A549 (cell line): ENCODE results near the gene MYOG. TPM values are rescaled to one million over a fixed set of nuclear protein-coding genes. Genes with fewer than 3 reads are reported as not detected.

Experiments
- ATAC-seq, 2 experiments: fragments of 200-7000 bp in 1 of 2; fragments of >200 bp in 1 of 2; cut with Nextera tagmentation in 1 of 2; cut with Tn5 transposase in 1 of 2; 3 replicates each; pipeline versions ENCODE4 v1.8.0 to v1.9.1; 2018 to 2020; ENCODE audit warnings: mild to moderate bottlenecking in 1 of 2, moderate library complexity in 1 of 2
- CTCF ChIA-PET: fragments of 300-600 bp; sonication (Branson Sonifier 250); formaldehyde crosslinking; extraction: SDS; loops from one replicate; lab custom pipeline; 2021; ENCODE audit warnings: antibody characterized with exemption, inconsistent platforms; lab: Yijun Ruan, JAX
- POLR2A ChIA-PET: fragments of 350-600 bp; formaldehyde crosslinking; extraction: SDS; loops from one replicate; lab custom pipeline; 2021; ENCODE audit warnings: antibody characterized with exemption, inconsistent platforms; lab: Yijun Ruan, JAX
- DNase-seq, 2 experiments: peaks; one replicate each; pipeline versions ENCODE4 v3.0.0 to v3.0.0-alpha.2; 2011 to 2016; ENCODE audit warnings: low read depth in 1 of 2, low spot score in 1 of 2
- FAIRE-seq: peaks from 2 replicates; lab custom pipeline; 2011; peaks lifted over from hg19 to GRCh38; lab: Jason Lieb, UNC
- H3K27ac ChIP-seq, 2 experiments: fragments of >200 bp; sonication (Bioruptor Twin); formaldehyde crosslinking; 3 replicates each; pipeline ENCODE4 v1.5.1; 2016 to 2017
- H3K4me1 ChIP-seq: fragments of >200 bp; sonication (Bioruptor Twin); formaldehyde crosslinking; 3 replicates; pipeline ENCODE4 v1.6.1; 2016
- H3K4me2 ChIP-seq: fragments of >200 bp; sonication (Bioruptor Twin); formaldehyde crosslinking; 3 replicates; pipeline ENCODE4 v1.6.1; 2016
- H3K4me3 ChIP-seq: fragments of >200 bp; sonication (Bioruptor Twin); formaldehyde crosslinking; 3 replicates; pipeline ENCODE4 v1.5.1; 2016
- H3K9me3 ChIP-seq: fragments of >200 bp; sonication (Bioruptor Twin); formaldehyde crosslinking; 3 replicates; pipeline ENCODE4 v1.6.1; 2016
- ATOH8 ChIP-seq: fragments of 250-450 bp; sonication (Bioruptor Pico); IDR thresholded peaks from 2 replicates; pipeline ENCODE4 v1.5.0; 2020; ENCODE audit warnings: low read depth, mild to moderate bottlenecking, moderate library complexity
- CEBPB ChIP-seq, 2 experiments: fragments of >200 bp in 1 of 2; sonication (Bioruptor Twin) in 1 of 2; formaldehyde crosslinking in 1 of 2; IDR thresholded peaks; 2 replicates each; pipeline ENCODE4 v1.6.1; 2012 to 2016
- CHD2 ChIP-seq: fragments of 150-350 bp; IDR thresholded peaks from 2 replicates; pipeline ENCODE4 v1.6.1; 2014; ENCODE audit warnings: low read length; ENCODE audit not compliant: partially characterized antibody
- CHD4 ChIP-seq: fragments of 200-600 bp; sonication (generic); IDR thresholded peaks from 2 replicates; pipeline ENCODE4 v1.6.1; 2016; ENCODE audit warnings: antibody characterized with exemption, mild to moderate bottlenecking, borderline replicate concordance
- ELK1 ChIP-seq: fragments of 150-350 bp; IDR thresholded peaks from 2 replicates; pipeline ENCODE4 v1.6.1; 2014; ENCODE audit warnings: low read depth, mild to moderate bottlenecking, low read length
- EP300 ChIP-seq, 2 experiments: fragments of >200 bp; sonication (Bioruptor Twin); formaldehyde crosslinking; IDR thresholded peaks; 2 replicates in 1 of 2; 3 replicates in 1 of 2; pipeline ENCODE4 v1.6.1; 2016 to 2017
- HDAC2 ChIP-seq: fragments of 200-600 bp; sonication (generic); IDR thresholded peaks from 2 replicates; pipeline ENCODE4 v1.6.1; 2016
- HEYL ChIP-seq: fragments of 250-450 bp; sonication (Bioruptor Pico); IDR thresholded peaks from 2 replicates; pipeline ENCODE4 v1.8.0; 2021; ENCODE audit warnings: mild to moderate bottlenecking, moderate library complexity
- HOXA7 ChIP-seq: fragments of 250-450 bp; sonication (Bioruptor Pico); IDR thresholded peaks from 2 replicates; pipeline ENCODE4 v1.5.0; 2020; ENCODE audit warnings: mild to moderate bottlenecking, moderate library complexity
- HOXB5 ChIP-seq: fragments of 250-450 bp; sonication (Bioruptor Pico); IDR thresholded peaks from 2 replicates; pipeline ENCODE4 v1.5.0; 2020; ENCODE audit warnings: mild to moderate bottlenecking, moderate library complexity
- KDM1A ChIP-seq: fragments of 200-600 bp; sonication (generic); IDR thresholded peaks from 2 replicates; pipeline ENCODE4 v1.6.1; 2016; ENCODE audit warnings: low read depth, mild to moderate bottlenecking
- MAFK ChIP-seq: fragments of 450-650 bp; IDR thresholded peaks from 2 replicates; pipeline ENCODE4 v1.6.1; 2014; ENCODE audit not compliant: partially characterized antibody
- MYC ChIP-seq: IDR thresholded peaks from 2 replicates; pipeline ENCODE4 v1.6.1; 2012; ENCODE audit warnings: mild to moderate bottlenecking, inconsistent platforms, low read length, improper control_type of control experiment, borderline replicate concordance
- PBX3 ChIP-seq: IDR thresholded peaks from 2 replicates; pipeline ENCODE4 v1.6.1; 2012
- PHF8 ChIP-seq: fragments of 200-600 bp; sonication (generic); IDR thresholded peaks from 2 replicates; pipeline ENCODE4 v1.6.1; 2016; ENCODE audit warnings: low read depth, mild to moderate bottlenecking, antibody characterized with exemption, moderate library complexity, borderline replicate concordance
- RARB ChIP-seq: fragments of 250-450 bp; sonication (Bioruptor Pico); IDR thresholded peaks from 2 replicates; pipeline ENCODE4 v1.8.0; 2021; ENCODE audit warnings: mild to moderate bottlenecking, moderate library complexity
- RCOR1 ChIP-seq: fragments of 150-350 bp; IDR thresholded peaks from 2 replicates; pipeline ENCODE4 v1.6.1; 2014; ENCODE audit warnings: antibody characterized with exemption, low read length, low read depth
- ZSCAN20 ChIP-seq: fragments of 250-450 bp; sonication (Bioruptor Pico); IDR thresholded peaks from 2 replicates; pipeline ENCODE4 v1.8.0; 2022; ENCODE audit warnings: mild to moderate bottlenecking, moderate library complexity
- WGBS: methylation state at CpG from one replicate; pipeline ENCODE4 v1.1.6; 2017; ENCODE audit errors: missing lambda C conversion rate; 5-methylcytosine and 5-hydroxymethylcytosine counted together
- polyA plus RNA-seq, 4 experiments: library from polyadenylated mRNA; depleted of rRNA in 3 of 4; stranded (reverse); fragments of >200 nt; fragmentation: RNase III in 1 of 4; extraction: RNeasy Plus Mini Kit Qiagen cat#74134 plus additional on column Dnase treatment in 1 of 4; gene quantifications; 2 replicates in 3 of 4; 3 replicates in 1 of 4; pipeline ENCODE4 v1.2.3, GENCODE V29; 2011 to 2017
- TF ChIP-seq, protein P1 (sequence below): fragments of 250-450 bp; sonication (Bioruptor Pico); IDR thresholded peaks from 2 replicates; pipeline ENCODE4 v1.5.0; 2021; ENCODE audit warnings: mild to moderate bottlenecking, moderate library complexity, borderline replicate concordance

MYOG gene
- polyA plus RNA-seq, 2 of the 4 experiments (the other 2 are of a cell fraction): not detected

- TF ChIP-seq PBX3: no peak
Observed at GRCh38 chr1:203089651-203090045, 3.8 kb upstream of the MYOG start (continued).

- no peak for ATAC-seq
- no peak for DNase-seq
Observed at GRCh38 chr1:203089001-203089650, 3.3 kb upstream of the MYOG start.

DNA sequence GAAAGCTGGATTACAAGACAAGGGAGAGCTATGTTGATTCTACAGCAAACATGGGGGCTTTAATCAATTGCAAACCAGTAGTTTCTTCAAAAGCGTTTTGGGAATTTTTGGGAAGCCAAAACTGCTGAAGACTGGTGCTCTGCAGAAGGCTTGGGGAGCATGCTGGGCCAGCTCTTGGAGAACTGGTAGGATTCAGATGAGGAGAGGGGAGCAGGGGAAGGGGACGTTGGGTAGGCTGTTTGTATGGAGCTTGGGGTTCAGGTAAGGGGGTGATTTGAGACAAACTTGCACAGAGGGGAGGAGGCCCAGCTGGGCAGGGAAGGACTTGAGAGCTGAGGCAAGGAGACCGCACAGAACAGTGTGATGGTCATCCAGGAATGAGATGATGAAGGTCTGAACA is 2.6 kb upstream of the MYOG start:
- no peak for DNase-seq
- POLR2A ChIA-PET: no interaction called here
- H3K27ac ChIP-seq: no peak overlapping the region
- H3K4me3 ChIP-seq: no peak overlapping the region
- CTCF ChIA-PET: interaction anchor here (0.5 to 1.9 kb wide), 6 partner anchors 10 to 1011 kb away, joined by 3 to 6 read pairs (median 4); no protein-coding TSS in a partner anchor
- H3K9me3 ChIP-seq: no peaks in the 10 kb centered on the region
- FAIRE-seq: no peak
- H3K4me1 ChIP-seq: 0 out of 3 replicates have a peak, but pooled peaks cover 7% of the 10 kb centered on the region
- H3K4me2 ChIP-seq: no peak overlapping the region
- WGBS: 54% methylated on average over 3 of the region's 3 CpGs
- no peak for TF ChIP-seq PHF8
- TF ChIP-seq RARB (CRISPR knock-in tag): no peak
- TF ChIP-seq, protein P1, sequence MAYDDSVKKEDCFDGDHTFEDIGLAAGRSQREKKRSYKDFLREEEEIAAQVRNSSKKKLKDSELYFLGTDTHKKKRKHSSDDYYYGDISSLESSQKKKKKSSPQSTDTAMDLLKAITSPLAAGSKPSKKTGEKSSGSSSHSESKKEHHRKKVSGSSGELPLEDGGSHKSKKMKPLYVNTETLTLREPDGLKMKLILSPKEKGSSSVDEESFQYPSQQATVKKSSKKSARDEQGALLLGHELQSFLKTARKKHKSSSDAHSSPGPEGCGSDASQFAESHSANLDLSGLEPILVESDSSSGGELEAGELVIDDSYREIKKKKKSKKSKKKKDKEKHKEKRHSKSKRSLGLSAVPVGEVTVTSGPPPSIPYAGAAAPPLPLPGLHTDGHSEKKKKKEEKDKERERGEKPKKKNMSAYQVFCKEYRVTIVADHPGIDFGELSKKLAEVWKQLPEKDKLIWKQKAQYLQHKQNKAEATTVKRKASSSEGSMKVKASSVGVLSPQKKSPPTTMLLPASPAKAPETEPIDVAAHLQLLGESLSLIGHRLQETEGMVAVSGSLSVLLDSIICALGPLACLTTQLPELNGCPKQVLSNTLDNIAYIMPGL (CRISPR knock-in tag): no peak
- no peak for TF ChIP-seq MAFK
- TF ChIP-seq ELK1: no peak
- no peak for TF ChIP-seq HDAC2
- TF ChIP-seq ZSCAN20: no peak
- TF ChIP-seq ATOH8 (CRISPR knock-in tag): no peak
- no peak for TF ChIP-seq HOXB5
- TF ChIP-seq CHD4: no peak
- TF ChIP-seq RCOR1: no peak
- no peak for TF ChIP-seq EP300 (IDR thresholded peaks at IDR 0.05)
- TF ChIP-seq KDM1A: no peak
- TF ChIP-seq HOXA7 (CRISPR knock-in tag): no peak
- no peak for TF ChIP-seq MYC
- TF ChIP-seq HEYL (CRISPR knock-in tag): no peak
- ATAC-seq: no peak

More at GRCh38 chr1:203089001-203089650, 3.3 kb upstream of the MYOG start:
- Histone ChIP-seq H3K27ac (no peak overlapping the region), H3K9me3 (peaks cover 5% of the 10 kb centered on the region; the same call in 2 of the 3 replicates), H3K4me2 (no peak overlapping the region), H3K4me3 (no peak overlapping the region)
- no peak for FAIRE-seq
- WGBS: 30% methylated on average over 6 of the region's 7 CpGs
- TF ChIP-seq CHD2: no peak
- no peak for TF ChIP-seq CEBPB (IDR thresholded peaks at IDR 0.05)
- TF ChIP-seq, all 56 proteins: peak for 0
- CTCF ChIA-PET: interaction anchor here (0.9 to 1.8 kb wide), 5 partner anchors 10 to 128 kb away, joined by 3 to 6 read pairs (median 3); no protein-coding TSS in a partner anchor
- 0 out of 3 replicates have a peak, but pooled peaks cover 4% of the 10 kb centered on the region for H3K4me1 ChIP-seq
- POLR2A ChIA-PET: no interaction called here
